Small intestine (tissue), 16 donors: ENCODE results near the gene RPIA. TPM values are rescaled to one million over a fixed set of nuclear protein-coding genes. Genes with fewer than 3 reads are reported as not detected.
"Not testable (repeated sequence)": the region's sequence is repeated elsewhere in the genome, so short reads cannot be mapped to it uniquely, and the experiment has no call there.

Experiments used
- DNase-seq, 2 donors: peaks; one replicate each; pipeline versions ENCODE4 v3.0.0 to v3.0.0-alpha.2; 2013
- FAIRE-seq: peaks from 2 replicates; lab custom pipeline; 2012; peaks lifted over from hg19 to GRCh38; lab: Jason Lieb, UNC
- H3K27ac ChIP-seq, 3 donors: one replicate each; pipeline ENCODE4 v1.5.1; 2013; ENCODE audit warnings: low read length in 2 of 3, mild to moderate bottlenecking in 2 of 3, control low read depth in 1 of 3, inconsistent platforms in 1 of 3, low read depth in 1 of 3, moderate library complexity in 1 of 3
- H3K27me3 ChIP-seq, 3 donors: one replicate each; pipeline ENCODE4 v1.6.1; 2013; ENCODE audit warnings: low read length in 3 of 3, inconsistent platforms in 1 of 3; ENCODE audit not compliant: control insufficient read depth in 3 of 3, insufficient read depth in 3 of 3
- H3K36me3 ChIP-seq, 3 donors: one replicate each; pipeline ENCODE4 v1.6.1; 2013; ENCODE audit warnings: low read length in 3 of 3, inconsistent platforms in 1 of 3, low read depth in 1 of 3, mild to moderate bottlenecking in 1 of 3, moderate library complexity in 1 of 3; ENCODE audit not compliant: control insufficient read depth in 3 of 3, insufficient read depth in 2 of 3
- H3K4me1 ChIP-seq, 3 donors: one replicate each; pipeline ENCODE4 v1.6.1; 2013; ENCODE audit warnings: low read length in 2 of 3, inconsistent platforms in 1 of 3, low read depth in 1 of 3, mild to moderate bottlenecking in 1 of 3, moderate library complexity in 1 of 3; ENCODE audit not compliant: control insufficient read depth in 3 of 3, insufficient read depth in 2 of 3
- H3K4me3 ChIP-seq, 3 donors: one replicate each; pipeline ENCODE4 v1.5.1; 2013; ENCODE audit warnings: low read length in 3 of 3, control low read depth in 1 of 3, inconsistent platforms in 1 of 3, low read depth in 1 of 3, mild to moderate bottlenecking in 1 of 3, moderate library complexity in 1 of 3
- H3K9me3 ChIP-seq, 2 donors: one replicate each; pipeline ENCODE4 v1.6.1; 2013; ENCODE audit warnings: low read depth in 1 of 2, low read length in 1 of 2; ENCODE audit not compliant: control insufficient read depth in 2 of 2, insufficient read depth in 1 of 2
- WGBS, 3 donors: extraction: QIAGEN DNeasy Blood & Tissue Kit; methylation state at CpG; one replicate each; pipeline ENCODE4 v1.1.7; 2013; 5-methylcytosine and 5-hydroxymethylcytosine counted together
- long read RNA-seq, 10 donors: transcript quantifications; one replicate each; lab custom pipeline, GENCODE V29; 2026
- polyA plus RNA-seq, 4 donors: library from polyadenylated mRNA; stranded (reverse) in 3 of 4; unstranded in 1 of 4; fragments of 200-250 nt in 3 of 4; fragments of 120-200 nt in 1 of 4; gene quantifications; one replicate each; pipeline versions ENCODE4 v1.2.1 to v1.2.3, GENCODE V29; 2013
- donor health status: healthy with polysubstance abuse.
- donor health status: control.
- donor health status: control.
- donor health status: Bipolar disorder and iron deficiency.
- donor health status: healthy.

RPIA gene
- polyA plus RNA-seq, result 10 to 100 TPM; 14.5 to 53.7 (median 21.4) TPM
- long read RNA-seq, donor 1, result 0 reads
- long read RNA-seq, donor 2, partial matches to known transcripts, result 0 of 3 reads
- long read RNA-seq, donor 2, other reads (novel, unspliced or antisense), result 0 of 3 reads
- long read RNA-seq, donor 3, transcript RPIA-201 (9 exons, 1,848 nt), result major isoform, 10 of 22 reads
- long read RNA-seq, donor 3, partial matches to known transcripts, result 12 of 22 reads
- long read RNA-seq, donor 3, other reads (novel, unspliced or antisense), result 0 of 22 reads
- long read RNA-seq, donor 4, result 0 reads
- long read RNA-seq, donor 5, partial matches to known transcripts, result 0 of 4 reads
- long read RNA-seq, donor 5, other reads (novel, unspliced or antisense), result 0 of 4 reads
- long read RNA-seq, donor 6, transcript RPIA-201 (9 exons, 1,848 nt), result major isoform, 11 of 17 reads
- long read RNA-seq, donor 6, partial matches to known transcripts, result 6 of 17 reads
- long read RNA-seq, donor 6, other reads (novel, unspliced or antisense), result 0 of 17 reads
- long read RNA-seq, donor 7, result 0 reads
- long read RNA-seq, donor 8, result 0 reads
- long read RNA-seq, donor 9, result 0 reads
- long read RNA-seq, donor 10, transcript RPIA-201 (9 exons, 1,848 nt), result major isoform, 11 of 11 reads
- long read RNA-seq, donor 10, partial matches to known transcripts, result 0 of 11 reads
- long read RNA-seq, donor 10, other reads (novel, unspliced or antisense), result 0 of 11 reads

DNA sequence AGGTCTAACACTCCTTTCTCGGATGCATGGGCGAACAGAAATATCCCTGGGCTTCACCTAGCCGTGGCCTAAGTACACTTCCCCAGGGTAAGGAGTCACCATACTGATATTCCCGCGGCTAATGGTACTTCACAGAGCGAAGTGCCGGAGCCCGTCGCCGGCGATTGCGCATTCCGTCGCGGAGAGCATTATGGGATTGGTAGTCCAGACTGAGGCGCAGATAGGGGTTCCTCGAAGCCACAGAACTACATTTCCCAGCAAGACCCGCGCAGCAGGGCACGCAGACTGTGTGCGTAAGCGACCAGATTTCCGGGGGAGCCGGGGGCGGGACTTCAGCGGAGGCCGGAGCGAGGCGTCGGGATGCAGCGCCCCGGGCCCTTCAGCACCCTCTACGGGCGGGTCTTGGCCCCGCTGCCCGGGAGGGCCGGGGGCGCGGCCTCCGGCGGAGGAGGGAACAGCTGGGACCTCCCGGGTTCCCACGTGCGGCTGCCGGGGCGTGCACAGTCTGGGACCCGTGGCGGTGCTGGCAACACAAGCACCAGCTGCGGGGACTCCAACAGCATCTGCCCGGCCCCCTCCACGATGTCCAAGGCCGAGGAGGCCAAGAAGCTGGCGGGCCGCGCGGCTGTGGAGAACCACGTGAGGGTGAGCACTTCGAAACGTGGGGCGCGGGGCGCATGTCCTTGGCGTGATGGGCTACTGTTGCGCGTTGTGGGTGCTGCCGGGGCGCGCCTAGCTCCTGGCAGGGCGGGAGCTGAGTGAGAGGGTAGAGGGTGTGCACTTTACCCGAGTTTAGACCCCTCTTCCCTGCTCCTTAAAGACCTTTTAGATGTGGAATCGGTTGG is at the start of gene RPIA:
Gene RPIA (plus strand): TSS at position 335 of the 845 bp plus-strand sequence. CDS start 26 bp downstream, at position 361.
- Histone ChIP-seq H3K27ac (peak within 1 kb of the TSS; percentile 60 to 90 (median 80)), H3K27me3 (no peaks in the 10 kb centered on the region), H3K4me1 (peaks cover 6 to 17% (median 10%) of the 10 kb centered on the region in 3 donors), H3K36me3 (no peaks in the 10 kb centered on the region), H3K4me3 (peak within 1 kb of the TSS; percentile 71 to 90 (median 83)), H3K9me3 (peaks cover 0 to 10% of the 10 kb centered on the region in 2 donors)
- FAIRE-seq, result no peak
- WGBS, 3 donors, result 0% methylated on average over 54 to 71 of the region's 71 CpGs
- peak; percentile 99 to 100 for DNase-seq

DNA sequence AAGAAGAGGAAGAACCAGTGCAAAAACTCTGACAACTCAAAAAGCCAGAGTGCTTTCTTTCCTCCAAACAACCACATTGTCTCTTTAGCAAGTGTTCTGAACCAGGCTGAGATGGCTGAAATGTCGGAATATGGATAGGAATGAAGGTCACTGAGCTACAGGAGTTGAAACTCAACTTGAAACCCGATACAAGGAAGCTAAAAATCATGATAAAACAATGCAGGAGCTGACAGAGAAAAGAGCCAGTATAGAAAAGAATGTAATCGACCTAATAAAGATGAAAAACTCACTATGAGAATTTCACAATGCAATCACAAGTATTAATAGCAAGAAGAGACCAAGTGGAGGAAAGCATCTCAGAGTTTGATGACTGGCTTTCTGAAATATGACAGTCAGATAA is 49.2 kb upstream of the RPIA start:
- no peak overlapping the region for H3K4me3 ChIP-seq
- no peak for DNase-seq
- FAIRE-seq, result no peak
- H3K27ac ChIP-seq, result no peak overlapping the region
- no peaks in the 10 kb centered on the region for H3K27me3 ChIP-seq
- peaks cover 0 to 3% of the 10 kb centered on the region in 2 donors for H3K9me3 ChIP-seq
- WGBS, 3 donors, result 54 to 69% (median 56%) methylated on average over 3 of the region's 3 CpGs
- no peaks in the 10 kb centered on the region for H3K36me3 ChIP-seq
- no peaks in the 10 kb centered on the region for H3K4me1 ChIP-seq

GRCh38 chr2:88645291-88645882 is 46.1 kb upstream of the RPIA start:
- H3K27ac ChIP-seq, H3K4me1 ChIP-seq, H3K9me3 ChIP-seq, FAIRE-seq, H3K36me3 ChIP-seq, H3K4me3 ChIP-seq, H3K27me3 ChIP-seq, DNase-seq: not testable (repeated sequence)
- WGBS, 3 donors, result 64 to 72% (median 66%) methylated on average over 2 of the region's 2 CpGs

- H3K9me3 ChIP-seq, result no peaks in the 10 kb centered on the region
- no peak overlapping the region for H3K27ac ChIP-seq
- H3K4me3 ChIP-seq, result no peak overlapping the region
- no peak for FAIRE-seq
- no peaks in the 10 kb centered on the region for H3K27me3 ChIP-seq
- H3K36me3 ChIP-seq, result no peaks in the 10 kb centered on the region
- H3K4me1 ChIP-seq, result no peaks in the 10 kb centered on the region
- 94 to 100% (median 100%) methylated on average over 1 of the region's 1 CpG for WGBS, 3 donors
- DNase-seq, result no peak
Observed at GRCh38 chr2:88651646-88652045, 39.8 kb upstream of the RPIA start.

GRCh38 chr2:88654714-88655113 is 36.8 kb upstream of the RPIA start:
- H3K36me3 ChIP-seq, result no peaks in the 10 kb centered on the region
- H3K4me1 ChIP-seq, result no peaks in the 10 kb centered on the region
- H3K27me3 ChIP-seq, result no peaks in the 10 kb centered on the region
- H3K4me3 ChIP-seq, result no peak overlapping the region
- H3K9me3 ChIP-seq, result no peaks in the 10 kb centered on the region
- DNase-seq (no peak), FAIRE-seq (no peak)
- H3K27ac ChIP-seq, result no peak overlapping the region
- 69 to 77% (median 73%) methylated on average over 2 of the region's 2 CpGs for WGBS, 3 donors

DNA sequence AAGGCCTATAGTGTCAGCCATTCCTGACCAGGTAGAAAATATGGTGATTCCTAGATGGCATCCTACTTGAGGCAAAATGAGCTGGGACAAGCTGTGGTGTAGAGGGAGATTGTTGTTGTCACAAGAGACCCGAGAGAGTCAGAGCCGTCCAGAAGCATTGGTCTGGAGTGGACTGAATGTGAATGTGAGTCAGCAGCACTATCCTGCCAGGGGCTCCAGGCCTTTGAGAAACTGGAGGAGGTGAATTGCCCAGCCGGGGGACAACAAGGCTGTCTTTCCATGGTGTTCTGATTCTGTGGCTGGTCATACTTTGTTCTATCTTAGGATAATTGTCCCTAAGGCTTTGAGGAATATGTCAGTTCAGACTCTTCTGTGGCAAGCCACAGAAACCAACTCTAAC is 34.8 kb upstream of the RPIA start:
- 85 to 97% (median 92%) methylated on average over 3 of the region's 3 CpGs for WGBS, 3 donors
- peaks cover 0 to 2% (median 0%) of the 10 kb centered on the region in 3 donors for H3K4me1 ChIP-seq
- H3K4me3 ChIP-seq, result no peak overlapping the region
- H3K27ac ChIP-seq, result no peak overlapping the region
- FAIRE-seq (no peak), DNase-seq (no peak)
- no peaks in the 10 kb centered on the region for H3K36me3 ChIP-seq
- H3K9me3 ChIP-seq, result no peaks in the 10 kb centered on the region
- no peaks in the 10 kb centered on the region for H3K27me3 ChIP-seq

- Histone ChIP-seq H3K36me3 (no peaks in the 10 kb centered on the region), H3K27me3 (no peaks in the 10 kb centered on the region), H3K27ac (no peak overlapping the region), H3K4me1 (peaks cover 0 to 2% (median 0%) of the 10 kb centered on the region in 3 donors), H3K4me3 (no peak overlapping the region), H3K9me3 (no peaks in the 10 kb centered on the region)
- DNase-seq, result peak; percentile 26 to 29
- no peak for FAIRE-seq
- WGBS, 3 donors, result 92 to 95% (median 93%) methylated on average over 2 of the region's 2 CpGs
Observed at GRCh38 chr2:88657131-88657530, 34.3 kb upstream of the RPIA start.

GRCh38 chr2:88658326-88658725 is 33.1 kb upstream of the RPIA start:
- no peak overlapping the region for H3K4me3 ChIP-seq
- H3K27me3 ChIP-seq, result no peaks in the 10 kb centered on the region
- H3K4me1 ChIP-seq, result peaks cover 0 to 2% (median 0%) of the 10 kb centered on the region in 3 donors
- DNase-seq (no peak), FAIRE-seq (no peak)
- no peaks in the 10 kb centered on the region for H3K9me3 ChIP-seq
- 69 to 78% (median 78%) methylated on average over 3 of the region's 3 CpGs for WGBS, 3 donors
- H3K27ac ChIP-seq, result no peak overlapping the region
- no peaks in the 10 kb centered on the region for H3K36me3 ChIP-seq
